ENCODE measurements around the gene CRYBB1.

Gene CRYBB1

DNA sequence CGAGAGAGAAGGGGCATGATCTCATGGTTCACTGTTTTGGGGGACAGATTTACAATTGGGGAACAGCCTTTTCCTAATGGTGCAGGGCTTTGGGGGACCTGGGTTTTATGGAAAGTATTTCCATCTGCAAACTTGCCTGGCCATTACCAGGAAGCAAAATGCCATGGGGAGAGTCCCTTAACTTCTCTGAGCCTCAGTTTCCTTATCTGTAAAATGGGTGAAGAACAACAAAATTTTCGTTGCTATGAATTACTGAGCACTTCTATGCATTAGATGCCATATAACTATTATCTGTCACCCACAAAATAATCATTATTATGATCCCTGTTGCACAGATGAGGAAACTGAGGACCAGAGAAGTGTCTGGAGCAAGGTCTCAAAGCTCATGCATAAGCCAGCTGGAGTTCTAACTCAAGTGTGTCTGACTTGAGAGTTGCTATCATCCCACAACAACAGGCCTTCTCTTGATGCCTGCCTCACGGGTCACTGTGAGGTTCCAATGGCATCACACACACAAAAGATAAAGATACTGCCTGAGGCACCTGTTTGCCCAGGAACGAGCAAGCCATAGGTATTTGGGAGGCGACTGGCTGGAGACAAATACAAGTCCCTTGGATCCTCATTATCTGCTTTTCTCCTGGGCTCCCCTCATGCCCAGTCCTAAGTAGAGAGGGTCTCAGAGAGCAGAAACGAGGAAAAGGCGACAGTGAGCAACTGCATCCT is 43.7 kb downstream of the CRYBB1 start:
- DNase-seq, result no peak

DNA sequence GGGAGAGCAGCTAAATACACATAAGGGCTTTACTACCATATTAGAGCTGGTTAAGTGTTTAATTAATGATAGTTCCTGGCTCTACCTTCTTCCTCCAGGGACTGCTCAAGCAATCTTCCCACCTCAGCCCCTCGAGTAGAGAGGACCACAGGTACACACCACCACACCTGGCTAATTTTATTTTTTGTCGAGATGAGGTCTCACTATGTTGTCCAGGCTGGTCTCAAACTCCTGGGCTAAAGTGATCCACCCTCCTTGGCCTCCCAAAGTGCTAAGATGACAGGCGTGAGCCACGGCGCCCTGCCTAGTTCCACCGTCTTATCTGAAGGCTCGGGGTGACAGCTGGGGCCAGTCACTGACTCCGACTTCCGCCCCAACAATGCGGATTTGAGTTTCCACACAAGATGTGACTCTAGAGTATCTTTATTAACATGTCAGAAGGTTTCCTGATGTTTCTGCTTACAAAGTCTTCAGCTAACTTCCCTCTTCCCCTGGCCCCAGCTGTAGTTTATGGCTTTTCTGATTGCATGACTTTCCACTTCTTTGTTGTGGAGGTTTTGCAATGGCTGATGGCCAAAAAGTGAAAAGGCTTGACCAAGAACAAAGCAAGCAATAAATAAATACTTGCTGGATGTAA is 44.7 kb downstream of the CRYBB1 start:
- no peak for DNase-seq

DNA sequence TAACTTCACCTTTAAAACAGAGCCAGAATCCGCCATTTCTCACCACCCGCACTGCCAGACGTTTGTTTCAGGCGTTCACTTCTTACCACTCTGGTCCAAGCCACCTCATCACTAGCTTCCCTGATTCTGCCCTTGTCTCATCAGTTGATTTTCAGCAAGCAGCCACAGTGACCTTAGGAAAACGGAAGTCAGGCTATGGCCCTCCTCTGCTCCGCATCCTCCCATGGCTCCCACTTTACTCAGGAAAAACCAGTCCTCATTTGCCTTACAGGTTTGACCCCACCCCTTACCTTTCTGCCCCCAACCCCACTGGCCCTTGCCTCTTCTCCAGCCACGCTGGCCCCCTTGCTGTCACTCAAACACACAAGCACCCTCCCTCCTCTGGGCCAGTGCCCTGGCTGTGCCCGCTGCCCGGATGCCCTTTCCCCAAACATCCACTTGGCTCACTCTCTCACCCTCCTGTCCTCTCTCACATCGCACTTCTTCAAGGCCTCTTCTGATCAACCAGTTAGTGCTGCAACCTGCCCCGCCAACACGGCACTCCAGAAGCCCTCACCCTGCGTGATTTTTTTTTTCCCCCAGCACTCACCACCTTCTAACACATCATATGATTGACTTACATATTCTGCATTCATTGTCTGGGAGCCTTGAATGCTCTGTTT is 46.8 kb downstream of the CRYBB1 start:
- DNase-seq, result no peak

DNA sequence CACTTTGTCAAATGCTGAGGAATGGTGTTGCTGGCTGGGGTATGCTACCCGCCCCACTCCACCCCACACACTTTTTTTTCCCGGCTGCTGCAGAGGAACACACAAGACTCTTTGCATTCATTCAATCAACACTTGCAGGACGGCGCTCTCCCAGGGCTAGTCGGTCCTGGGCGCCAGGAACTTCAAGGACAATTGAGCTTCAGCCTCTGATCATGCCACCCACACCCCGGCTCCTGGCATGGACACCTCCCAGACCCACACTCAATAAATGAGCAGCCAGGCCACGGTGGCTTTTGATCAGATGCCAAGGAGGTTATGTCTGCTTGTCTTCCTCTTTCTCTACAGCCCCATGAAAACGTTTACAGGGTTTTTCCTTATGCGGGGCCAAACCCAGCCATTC is 47.7 kb downstream of the CRYBB1 start:
- no peak for DNase-seq

DNA sequence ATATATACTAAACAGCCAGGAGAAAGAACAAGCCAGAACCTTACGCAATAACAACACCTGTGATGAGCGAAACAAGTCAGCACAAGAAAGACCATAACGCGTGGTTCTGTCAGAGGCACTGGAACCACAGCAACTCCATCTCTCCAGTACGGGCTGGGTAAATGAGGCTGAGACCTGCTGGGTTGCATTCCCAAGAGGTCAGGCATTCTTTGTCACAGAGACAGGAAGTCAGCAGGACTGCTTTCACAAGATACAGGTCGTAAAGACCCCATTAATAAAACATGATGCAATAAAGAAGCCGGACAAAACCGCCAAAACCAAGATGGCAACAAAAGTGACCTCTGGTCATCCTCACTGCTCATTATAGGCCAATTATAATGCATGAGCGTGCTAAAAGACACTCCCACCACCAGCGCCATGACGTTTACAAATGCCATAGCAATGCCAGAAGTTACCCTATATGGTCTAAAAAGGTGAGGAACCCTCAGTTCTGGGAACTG is 49.6 kb downstream of the CRYBB1 start:
- no peak for DNase-seq

DNA sequence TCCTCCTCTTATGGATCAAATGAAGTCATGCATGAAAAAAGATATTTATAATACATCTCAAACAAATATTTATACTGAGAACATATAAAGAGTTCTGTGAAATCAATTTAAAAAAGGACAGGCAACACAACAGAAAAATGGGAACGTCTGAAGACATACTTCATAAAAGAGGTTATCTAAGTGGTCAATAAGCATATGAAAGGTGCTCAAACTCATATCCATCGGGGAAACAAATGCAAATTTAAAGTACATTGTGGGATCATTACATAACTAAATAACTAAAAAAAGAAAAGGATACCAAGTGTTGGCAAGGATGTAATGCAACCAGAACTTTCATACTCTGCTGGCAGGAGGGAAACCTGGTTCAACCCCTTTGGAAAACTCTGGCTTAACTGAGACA is 50.2 kb downstream of the CRYBB1 start:
- DNase-seq, result no peak

DNA sequence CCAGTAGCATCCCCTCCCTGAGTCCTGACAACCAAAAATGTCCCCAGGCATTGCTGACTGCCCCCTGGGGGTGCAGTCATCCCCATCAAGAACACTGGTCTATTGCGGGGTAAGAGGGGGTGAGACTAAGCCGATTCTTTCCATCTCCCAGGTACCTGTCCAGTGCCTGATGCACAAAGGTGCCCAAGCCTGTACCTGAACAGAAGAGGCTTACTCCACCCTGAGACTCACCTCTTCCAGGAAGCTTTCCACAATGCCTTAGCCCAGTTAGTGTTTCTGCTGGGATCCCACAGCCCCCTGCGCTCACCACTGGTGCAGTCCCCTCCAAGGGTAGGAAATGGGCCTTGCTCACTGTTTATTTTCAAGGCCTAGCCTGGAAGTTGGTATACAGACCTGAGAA is 50.8 kb downstream of the CRYBB1 start:
- no peak for DNase-seq

DNA sequence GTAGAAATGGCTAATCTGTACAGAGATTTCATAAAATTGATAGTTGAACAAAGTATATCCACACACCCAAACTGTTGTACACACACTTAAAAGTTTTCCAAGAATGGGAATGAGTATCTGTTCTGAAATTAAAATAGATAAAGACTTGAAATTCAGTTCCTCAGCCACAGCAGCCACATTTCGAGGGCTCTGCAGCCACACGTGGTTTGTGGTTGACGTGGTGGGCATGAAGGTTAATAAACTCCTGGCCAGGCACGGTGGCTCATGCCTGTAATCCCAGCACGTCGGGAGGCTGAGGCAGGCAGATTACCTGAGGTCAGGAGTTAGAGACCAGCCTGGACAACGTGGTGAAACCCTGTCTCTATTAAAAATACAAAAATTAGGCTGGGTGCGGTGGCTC is 51.9 kb downstream of the CRYBB1 start:
- DNase-seq, result no peak

DNA sequence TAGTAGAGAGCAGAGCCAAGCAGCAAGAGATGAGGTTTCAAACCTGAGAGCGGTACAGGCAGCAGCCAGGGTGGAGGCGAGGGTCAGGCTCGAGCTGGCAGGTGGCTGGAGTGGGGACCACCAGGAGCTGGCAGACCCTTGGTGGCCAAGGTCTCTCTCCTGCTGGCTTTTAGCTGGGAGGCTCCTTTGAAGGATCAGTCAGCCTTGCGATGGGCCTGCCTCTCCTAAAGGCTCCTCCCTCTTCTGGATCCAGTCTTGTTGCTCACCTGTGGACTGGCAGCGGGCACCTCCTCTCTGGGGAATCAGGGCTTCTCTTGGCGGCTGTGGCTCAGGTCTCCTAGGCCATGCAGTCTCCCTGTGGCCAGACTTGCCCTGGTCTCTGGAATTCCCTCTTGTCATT is 52.6 kb downstream of the CRYBB1 start:
- no peak for DNase-seq

DNA sequence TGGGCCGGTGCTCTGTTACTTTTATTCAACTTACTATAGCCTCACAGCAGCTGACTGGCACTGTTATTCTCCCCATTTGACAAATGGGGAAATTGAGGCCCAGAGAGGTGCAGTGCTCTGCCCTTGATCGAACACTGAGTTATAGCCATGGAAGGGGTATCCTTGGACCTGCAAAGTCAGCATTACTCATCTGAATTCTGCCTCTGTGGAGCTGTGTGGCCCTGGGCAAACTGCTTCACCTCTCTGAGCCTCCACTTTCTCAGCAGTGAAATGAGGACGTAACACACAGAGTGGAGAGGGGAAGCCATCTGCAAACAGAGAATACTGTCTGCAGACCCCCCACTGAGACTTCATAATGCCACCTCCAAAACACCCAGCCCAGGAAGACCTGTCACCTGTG is 53.2 kb downstream of the CRYBB1 start:
- DNase-seq, result no peak

DNA sequence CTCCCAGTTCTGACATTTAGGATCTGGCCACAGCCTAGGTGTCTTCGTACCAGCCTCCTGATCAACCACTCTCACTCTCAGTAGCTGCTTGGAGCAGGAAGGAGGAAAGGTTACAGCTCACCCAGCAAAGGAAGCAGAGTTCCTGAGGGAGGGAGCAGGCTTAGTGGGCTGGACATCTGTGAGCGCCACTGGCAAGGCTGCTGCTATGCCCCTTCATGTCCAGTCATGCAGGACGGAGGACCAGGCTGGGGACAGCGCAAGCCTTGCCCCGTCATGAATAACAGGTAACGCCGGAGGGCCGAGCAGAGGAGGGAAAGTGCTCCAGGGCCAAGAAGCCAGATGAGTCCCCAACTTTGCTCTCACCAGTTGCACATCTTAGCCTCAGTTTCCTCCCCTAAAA is 53.6 kb downstream of the CRYBB1 start:
- no peak for DNase-seq

DNA sequence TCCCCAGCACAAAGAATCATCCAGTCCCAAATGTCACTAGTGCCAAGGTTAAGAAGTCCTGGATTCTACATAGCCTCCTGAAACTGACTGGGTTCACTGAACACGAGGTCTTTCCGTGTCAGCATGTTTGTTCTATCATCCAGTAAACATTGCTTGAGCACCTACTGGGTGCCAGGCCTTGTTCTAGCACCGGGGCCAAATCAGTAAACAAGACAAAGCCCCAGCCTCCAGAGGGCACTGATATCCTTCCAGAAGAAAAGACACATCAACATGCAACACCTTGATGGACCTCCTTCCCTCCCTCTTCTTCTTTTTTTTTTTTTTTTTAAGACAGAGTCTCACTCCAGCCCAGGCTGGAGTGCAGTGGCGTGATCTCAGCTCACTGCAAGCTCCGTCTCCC is 54.8 kb downstream of the CRYBB1 start:
- peak in 1 of 5 experiments; percentile 42 for DNase-seq

DNA sequence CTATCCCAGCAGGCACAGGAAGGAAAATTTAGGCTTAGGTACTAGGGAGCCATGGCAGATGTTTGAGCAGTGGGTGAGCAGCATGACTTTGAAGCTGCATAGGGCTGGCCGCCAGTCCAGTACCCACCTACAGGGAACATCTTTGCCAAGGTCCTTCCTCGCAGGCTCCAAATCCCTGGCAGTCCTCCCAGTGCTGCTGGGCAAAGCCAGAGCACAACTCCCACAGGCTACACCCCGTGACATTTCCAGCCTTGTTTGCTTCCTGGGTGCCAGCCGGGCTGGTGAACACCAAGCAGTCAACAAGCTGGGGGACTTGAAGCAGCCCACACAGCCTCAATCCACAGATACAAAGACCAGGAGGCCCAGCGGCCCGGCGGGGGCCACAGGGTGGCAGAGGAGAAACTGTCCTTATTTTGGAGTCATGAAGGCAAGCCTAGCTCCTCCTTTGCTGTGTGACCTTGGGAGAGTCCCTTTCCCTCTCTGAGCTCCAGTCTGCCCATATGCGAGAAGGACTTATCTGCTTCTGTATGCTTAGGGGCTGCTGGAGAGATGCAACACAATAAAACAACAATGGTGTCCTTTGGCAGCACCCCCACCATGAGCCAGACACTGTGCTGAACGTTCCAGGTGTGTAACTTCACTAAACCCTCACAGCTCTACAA is 55.9 kb downstream of the CRYBB1 start:
- DNase-seq, result no peak

DNA sequence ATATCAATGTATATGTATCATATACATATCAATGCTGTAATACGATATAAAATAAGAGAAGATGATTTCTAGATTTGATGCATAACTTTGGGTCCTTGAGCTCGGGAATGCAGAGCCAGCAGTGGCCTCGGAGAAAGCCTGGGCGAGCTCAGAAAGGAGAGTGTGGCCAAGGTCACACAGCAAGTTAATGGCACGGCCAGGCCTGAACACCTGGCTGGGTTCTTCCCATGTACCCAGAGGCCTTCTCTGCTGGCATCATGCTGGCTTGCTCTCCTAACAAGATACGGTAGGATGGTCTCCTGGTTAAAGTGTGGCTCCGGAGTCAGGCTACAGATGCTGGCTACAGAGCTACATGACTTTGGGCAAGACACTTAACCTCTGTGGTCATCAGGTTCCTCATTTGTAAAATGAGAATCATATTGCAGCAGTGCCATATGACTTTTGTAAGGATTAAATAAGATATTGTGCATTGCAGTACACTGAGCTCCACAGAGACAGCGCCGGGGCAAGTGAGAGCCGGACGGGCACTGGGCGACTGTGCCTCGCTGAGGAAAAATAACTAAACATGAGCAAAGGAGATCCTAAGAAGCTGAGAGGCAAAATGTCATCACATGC is 57.8 kb downstream of the CRYBB1 start:
- no peak for DNase-seq

DNA sequence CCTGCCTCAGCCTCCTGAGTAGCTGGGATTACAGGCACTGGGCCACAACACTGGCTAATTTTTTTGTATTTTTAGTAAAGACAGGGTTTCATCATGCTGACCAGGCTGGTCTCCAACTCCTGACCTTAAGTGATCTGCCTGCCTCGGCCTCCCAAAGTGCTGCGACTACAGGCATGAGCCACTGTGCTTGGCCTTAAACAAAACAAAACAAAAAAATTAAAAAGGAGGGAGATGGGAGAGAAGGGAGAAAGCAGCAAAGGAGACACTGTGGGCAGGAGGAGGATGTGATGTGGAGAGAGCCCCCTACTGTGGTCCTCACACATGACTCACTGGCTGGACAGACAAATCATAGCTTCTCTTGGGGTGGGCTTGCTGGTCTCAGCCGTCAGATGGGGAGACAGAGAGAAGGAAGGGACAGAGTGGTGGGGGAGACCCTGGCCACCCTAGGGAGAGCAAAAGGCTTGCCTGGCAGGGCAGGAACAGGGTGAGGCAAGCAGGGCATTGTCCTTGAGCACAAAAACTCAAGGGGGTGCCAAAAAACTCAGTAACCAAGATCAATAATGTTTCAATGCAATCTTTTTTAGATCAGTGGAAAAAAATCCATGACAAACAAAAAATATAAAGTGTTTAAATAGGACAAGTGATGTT is 59.5 kb downstream of the CRYBB1 start:
- DNase-seq, result no peak

DNA sequence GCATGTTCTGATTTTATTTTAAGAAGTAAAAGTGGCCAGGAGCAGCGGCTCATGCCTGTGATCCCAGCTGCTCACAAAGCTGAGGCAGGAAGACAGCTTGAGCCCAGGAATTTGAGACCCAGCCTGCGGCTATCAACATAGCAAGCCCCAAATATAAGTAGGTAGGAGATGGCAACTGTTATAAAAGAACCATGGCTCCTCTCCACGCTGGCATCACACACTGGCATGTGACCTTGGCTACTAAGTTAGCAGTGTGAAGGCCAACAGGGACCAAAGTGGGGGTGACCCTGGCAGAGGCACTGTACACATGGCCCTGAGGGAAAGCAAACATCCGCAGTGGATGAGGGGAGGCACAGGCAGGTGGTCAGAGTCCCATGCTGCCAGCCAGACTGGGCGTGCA is 60.9 kb downstream of the CRYBB1 start:
- no peak for DNase-seq

DNA sequence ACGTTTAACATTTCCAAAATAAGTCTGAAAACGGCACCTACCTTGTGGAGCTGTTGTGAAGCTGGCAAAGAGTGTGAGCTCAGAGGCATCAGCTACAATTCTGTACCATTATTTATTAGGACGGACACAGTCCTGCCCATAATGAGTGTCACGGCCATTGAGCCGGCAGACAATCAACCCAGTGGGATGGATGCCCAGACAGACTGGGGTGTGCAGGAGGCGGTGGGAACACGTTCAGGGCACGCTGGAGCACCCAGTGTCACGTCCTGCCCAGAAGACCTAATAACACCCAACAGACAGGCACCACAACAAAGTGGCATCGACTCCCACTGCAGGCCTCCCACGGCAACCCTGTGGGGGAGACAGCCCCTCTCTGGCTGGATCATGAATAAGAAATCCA is 62.3 kb downstream of the CRYBB1 start:
- DNase-seq, result no peak

DNA sequence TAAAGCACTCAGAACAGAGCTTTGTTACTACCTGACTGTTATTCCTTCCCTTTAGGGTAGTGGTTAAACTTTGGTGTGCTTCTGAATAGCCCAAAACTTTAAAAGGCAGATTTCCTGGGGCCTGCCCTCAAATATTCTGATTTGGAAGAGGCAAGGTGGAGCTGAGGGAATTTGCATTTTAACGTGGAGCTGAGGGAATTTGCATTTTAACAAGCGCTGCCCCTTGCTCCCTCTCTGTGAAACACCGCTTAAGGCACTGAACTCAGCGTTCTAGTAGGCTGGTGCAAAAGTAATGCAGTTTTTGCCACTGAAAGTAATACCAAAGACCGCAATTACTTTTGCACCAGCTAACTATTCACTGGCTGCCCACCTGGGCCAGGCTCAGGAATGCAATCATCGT is 62.9 kb downstream of the CRYBB1 start:
- DNase-seq, result no peak

DNA sequence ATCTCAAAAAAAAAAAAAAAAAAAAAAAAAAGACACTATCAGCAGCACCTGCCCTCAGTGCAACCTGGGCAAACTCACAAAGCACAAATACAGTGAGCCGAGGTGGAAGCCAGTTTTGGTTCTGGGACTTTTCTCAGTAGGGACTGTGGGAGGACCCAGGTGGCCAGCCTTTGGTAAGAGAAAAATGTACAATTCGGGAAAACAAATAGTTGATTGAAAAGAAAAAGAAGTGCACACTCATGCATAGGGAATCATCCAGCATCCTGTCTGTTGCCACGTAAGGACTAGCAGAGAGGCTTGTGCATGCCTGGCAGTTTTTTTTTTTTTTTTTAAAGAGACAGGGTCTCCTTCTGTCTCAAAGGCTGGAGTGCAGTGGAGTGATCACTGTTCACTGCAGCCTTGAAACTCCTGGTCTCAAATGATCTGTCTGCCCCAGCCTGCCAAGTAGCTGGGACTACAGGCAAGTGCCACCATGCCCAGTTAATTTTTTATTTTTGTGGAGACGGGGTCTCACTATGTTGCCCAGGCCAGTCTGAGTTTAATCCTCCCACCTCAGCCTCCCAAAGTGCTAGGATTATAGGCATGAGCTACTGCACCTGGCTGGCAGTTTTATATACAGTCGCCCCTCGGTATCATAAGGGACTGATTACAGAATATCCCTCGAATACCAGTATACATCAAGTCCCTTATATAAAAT is 64.6 kb downstream of the CRYBB1 start:
- no peak for DNase-seq

DNA sequence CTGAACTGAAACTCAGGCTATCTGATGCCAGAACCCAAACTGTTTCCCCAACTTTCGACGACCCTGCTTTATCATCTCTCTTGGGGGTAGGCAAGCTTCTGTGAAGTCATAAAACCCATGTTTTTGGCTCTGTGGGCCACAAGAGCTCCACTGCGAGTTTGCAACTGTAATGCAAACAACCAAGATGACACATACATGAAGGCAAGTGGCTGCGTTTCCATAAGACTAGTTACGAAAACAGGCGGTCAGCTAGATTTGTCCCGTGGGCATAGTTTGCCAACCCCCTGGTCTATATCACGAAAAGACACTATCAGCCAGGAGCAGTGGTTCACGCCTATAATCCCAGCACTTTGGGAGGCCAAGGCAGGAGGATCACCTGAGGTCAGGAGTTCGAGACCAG is 65.4 kb downstream of the CRYBB1 start:
- no peak for DNase-seq

DNA sequence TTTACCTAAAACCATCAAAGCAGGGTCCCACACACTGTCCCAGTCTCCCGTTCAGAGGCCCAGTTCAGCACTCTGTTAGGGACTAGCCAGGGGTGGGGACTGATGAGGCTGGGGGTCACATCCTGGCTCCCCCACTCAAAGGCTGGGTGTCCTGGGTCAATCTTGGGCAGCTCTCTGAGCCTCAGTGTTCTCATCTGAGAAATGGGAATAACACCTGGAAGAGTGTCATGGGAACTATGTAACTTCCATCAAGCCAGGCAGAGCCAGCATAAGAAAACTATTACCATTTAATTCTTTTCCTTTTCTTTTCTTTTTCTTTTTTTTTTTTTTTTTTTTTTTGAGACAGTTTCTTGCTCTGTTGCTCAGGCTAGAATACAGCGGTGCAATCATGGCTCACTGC is 66.3 kb downstream of the CRYBB1 start:
- DNase-seq, result no peak

DNA sequence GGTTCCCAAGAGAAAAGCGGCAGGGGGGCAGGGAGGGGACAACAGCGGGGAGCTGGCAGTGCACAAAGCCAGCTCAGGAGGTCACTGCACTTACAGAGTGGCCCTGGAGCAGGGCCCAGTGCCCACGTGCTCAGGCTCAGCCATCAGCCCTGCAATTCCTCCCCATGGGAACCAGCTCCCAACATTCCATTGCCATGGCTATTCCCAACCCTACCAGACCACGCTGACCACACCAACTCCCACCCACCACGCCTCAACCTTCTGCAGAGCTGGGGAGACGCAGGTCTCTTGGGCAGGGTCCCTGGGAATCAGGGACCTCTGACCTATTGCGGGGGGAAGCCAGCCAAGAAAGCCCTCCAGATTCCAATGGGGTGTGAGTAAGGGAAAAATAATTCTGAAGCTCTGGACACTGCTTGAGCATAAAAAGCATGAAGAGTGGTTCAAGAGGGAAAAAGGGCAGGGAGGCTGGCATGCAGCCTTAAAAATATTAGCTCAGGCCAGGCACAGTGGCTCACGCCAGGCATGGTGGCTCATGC is 67.3 kb downstream of the CRYBB1 start:
- no peak for DNase-seq

Data from T-helper 2 cell (primary cell).